Ishikawa (cell line): ENCODE measurements around the gene COX5B.

Experiments
- CEBPB ChIP-seq: IDR thresholded peaks from 2 replicates; pipeline ENCODE4 v1.6.1; 2012
- CREB1 ChIP-seq: IDR thresholded peaks from 2 replicates; pipeline ENCODE4 v1.6.1; 2012; ENCODE audit warnings: low read depth
- FOXM1 ChIP-seq: IDR thresholded peaks from 2 replicates; pipeline ENCODE4 v1.6.1; 2012; ENCODE audit warnings: low read depth, borderline replicate concordance
- TAF1 ChIP-seq: IDR thresholded peaks from 2 replicates; pipeline ENCODE4 v1.6.1; 2012; ENCODE audit warnings: low read depth, mild to moderate bottlenecking
- TCF12 ChIP-seq: IDR thresholded peaks from 2 replicates; pipeline ENCODE4 v1.6.1; 2012; ENCODE audit warnings: low read depth
- YY1 ChIP-seq: IDR thresholded peaks from 2 replicates; pipeline ENCODE4 v1.6.1; 2012; ENCODE audit warnings: low read depth
- TF ChIP-seq, protein P1 (sequence below): IDR thresholded peaks from 2 replicates; pipeline ENCODE4 v1.6.1; 2012
- TF ChIP-seq, protein P2 (sequence below): IDR thresholded peaks from 2 replicates; pipeline ENCODE4 v1.6.1; 2012; ENCODE audit warnings: low read depth, mild to moderate bottlenecking
- TF ChIP-seq, protein P3 (sequence below): IDR thresholded peaks from 2 replicates; pipeline ENCODE4 v1.6.1; 2012

DNA sequence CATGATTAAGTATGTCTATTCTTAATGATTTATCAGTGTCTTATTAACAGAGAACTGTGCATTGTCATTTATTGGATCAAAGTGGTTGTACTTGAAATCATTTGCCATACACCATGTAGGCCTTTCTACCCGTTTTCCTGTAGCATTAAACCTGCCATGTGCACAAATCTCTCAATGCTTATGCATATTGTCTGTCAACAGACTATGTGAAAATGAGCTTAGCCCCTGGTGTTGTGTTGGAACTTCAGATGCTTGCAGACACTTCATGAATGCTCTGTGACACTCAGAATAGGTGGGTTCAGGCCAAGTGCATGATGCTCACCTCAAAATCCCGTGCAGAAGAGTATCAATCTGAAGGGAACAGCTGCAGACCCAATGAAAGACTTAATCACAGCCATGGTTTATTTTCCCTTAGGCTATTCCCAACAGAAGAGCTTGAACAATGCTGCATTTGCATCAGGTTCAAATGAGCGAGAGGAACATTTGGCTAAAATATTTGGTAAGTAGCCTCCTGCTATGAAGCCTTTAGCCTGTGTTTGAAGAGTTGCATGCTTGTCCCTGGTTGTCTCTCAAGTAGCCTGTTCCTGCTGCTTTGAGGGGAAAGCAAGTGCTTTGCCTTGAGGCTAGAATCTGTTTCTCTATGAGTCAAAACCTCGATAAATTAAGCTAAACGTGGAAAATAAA is 29.7 kb downstream of the COX5B start:
- TF ChIP-seq, protein P1, sequence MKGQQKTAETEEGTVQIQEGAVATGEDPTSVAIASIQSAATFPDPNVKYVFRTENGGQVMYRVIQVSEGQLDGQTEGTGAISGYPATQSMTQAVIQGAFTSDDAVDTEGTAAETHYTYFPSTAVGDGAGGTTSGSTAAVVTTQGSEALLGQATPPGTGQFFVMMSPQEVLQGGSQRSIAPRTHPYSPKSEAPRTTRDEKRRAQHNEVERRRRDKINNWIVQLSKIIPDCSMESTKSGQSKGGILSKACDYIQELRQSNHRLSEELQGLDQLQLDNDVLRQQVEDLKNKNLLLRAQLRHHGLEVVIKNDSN = no peak
- TF ChIP-seq, protein P2, sequence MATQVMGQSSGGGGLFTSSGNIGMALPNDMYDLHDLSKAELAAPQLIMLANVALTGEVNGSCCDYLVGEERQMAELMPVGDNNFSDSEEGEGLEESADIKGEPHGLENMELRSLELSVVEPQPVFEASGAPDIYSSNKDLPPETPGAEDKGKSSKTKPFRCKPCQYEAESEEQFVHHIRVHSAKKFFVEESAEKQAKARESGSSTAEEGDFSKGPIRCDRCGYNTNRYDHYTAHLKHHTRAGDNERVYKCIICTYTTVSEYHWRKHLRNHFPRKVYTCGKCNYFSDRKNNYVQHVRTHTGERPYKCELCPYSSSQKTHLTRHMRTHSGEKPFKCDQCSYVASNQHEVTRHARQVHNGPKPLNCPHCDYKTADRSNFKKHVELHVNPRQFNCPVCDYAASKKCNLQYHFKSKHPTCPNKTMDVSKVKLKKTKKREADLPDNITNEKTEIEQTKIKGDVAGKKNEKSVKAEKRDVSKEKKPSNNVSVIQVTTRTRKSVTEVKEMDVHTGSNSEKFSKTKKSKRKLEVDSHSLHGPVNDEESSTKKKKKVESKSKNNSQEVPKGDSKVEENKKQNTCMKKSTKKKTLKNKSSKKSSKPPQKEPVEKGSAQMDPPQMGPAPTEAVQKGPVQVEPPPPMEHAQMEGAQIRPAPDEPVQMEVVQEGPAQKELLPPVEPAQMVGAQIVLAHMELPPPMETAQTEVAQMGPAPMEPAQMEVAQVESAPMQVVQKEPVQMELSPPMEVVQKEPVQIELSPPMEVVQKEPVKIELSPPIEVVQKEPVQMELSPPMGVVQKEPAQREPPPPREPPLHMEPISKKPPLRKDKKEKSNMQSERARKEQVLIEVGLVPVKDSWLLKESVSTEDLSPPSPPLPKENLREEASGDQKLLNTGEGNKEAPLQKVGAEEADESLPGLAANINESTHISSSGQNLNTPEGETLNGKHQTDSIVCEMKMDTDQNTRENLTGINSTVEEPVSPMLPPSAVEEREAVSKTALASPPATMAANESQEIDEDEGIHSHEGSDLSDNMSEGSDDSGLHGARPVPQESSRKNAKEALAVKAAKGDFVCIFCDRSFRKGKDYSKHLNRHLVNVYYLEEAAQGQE = no peak
- no peak for TF ChIP-seq TCF12
- TF ChIP-seq CREB1 = no peak
- TF ChIP-seq FOXM1 = no peak
- TF ChIP-seq TAF1 = no peak
- no peak for TF ChIP-seq YY1
- TF ChIP-seq CEBPB = no peak
- TF ChIP-seq, protein P3, sequence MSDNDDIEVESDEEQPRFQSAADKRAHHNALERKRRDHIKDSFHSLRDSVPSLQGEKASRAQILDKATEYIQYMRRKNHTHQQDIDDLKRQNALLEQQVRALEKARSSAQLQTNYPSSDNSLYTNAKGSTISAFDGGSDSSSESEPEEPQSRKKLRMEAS = no peak
